PFSK-1 (cell line): ENCODE data around the gene CENPP.

Experiments
- FOXP2 ChIP-seq: optimal IDR thresholded peaks from 2 replicates; pipeline ENCODE3; 2011; ENCODE audit warnings: borderline replicate concordance, control low read depth, inconsistent platforms; ENCODE audit not compliant: insufficient read depth; ENCODE audit errors: extremely low read length, extremely low read depth
- POLR2AphosphoS5 ChIP-seq: IDR thresholded peaks from 2 replicates; pipeline ENCODE4 v1.6.1; 2012; ENCODE audit warnings: low read depth, mild to moderate bottlenecking, control low read depth, low read length, moderate library complexity
- SIN3A ChIP-seq: IDR thresholded peaks from 2 replicates; pipeline ENCODE4 v1.6.1; 2012; ENCODE audit warnings: mild to moderate bottlenecking, low read length, moderate library complexity, borderline replicate concordance; ENCODE audit not compliant: insufficient read depth
- TAF1 ChIP-seq: IDR thresholded peaks from 2 replicates; pipeline ENCODE4 v1.6.1; 2012; ENCODE audit warnings: low read length, control low read depth, borderline replicate concordance; ENCODE audit not compliant: insufficient read depth
- TF ChIP-seq, protein P1 (sequence below), 2 experiments: IDR thresholded peaks; 2 replicates each; pipeline versions ENCODE4 v1.6.1 to v1.8.0; 2011 to 2012; ENCODE audit warnings: low read depth in 2 of 2, low read length in 2 of 2, control low read depth in 1 of 2, inconsistent platforms in 1 of 2, mild to moderate bottlenecking in 1 of 2, moderate library complexity in 1 of 2; ENCODE audit not compliant: insufficient read depth in 1 of 2

The CENPP gene

DNA sequence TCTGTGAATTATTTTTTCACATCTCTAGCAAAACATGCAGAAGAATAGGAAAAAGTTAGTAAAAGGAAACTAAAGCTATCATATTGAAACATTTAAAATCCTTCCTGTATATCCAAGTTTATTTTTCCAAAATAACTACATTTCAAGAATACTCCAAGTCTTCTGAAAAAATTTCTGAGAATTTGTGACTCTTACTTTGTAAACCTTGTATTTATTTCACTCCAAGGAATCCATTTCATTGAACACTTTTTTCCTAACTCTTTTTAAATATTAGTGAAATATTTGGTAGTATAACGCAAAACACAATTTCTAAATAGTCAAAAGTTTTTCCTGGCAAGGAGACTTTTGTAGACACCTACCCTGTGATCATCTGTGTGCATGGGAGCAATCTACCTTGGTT is 190.8 kb downstream of the CENPP start:
- TF ChIP-seq, protein P1, sequence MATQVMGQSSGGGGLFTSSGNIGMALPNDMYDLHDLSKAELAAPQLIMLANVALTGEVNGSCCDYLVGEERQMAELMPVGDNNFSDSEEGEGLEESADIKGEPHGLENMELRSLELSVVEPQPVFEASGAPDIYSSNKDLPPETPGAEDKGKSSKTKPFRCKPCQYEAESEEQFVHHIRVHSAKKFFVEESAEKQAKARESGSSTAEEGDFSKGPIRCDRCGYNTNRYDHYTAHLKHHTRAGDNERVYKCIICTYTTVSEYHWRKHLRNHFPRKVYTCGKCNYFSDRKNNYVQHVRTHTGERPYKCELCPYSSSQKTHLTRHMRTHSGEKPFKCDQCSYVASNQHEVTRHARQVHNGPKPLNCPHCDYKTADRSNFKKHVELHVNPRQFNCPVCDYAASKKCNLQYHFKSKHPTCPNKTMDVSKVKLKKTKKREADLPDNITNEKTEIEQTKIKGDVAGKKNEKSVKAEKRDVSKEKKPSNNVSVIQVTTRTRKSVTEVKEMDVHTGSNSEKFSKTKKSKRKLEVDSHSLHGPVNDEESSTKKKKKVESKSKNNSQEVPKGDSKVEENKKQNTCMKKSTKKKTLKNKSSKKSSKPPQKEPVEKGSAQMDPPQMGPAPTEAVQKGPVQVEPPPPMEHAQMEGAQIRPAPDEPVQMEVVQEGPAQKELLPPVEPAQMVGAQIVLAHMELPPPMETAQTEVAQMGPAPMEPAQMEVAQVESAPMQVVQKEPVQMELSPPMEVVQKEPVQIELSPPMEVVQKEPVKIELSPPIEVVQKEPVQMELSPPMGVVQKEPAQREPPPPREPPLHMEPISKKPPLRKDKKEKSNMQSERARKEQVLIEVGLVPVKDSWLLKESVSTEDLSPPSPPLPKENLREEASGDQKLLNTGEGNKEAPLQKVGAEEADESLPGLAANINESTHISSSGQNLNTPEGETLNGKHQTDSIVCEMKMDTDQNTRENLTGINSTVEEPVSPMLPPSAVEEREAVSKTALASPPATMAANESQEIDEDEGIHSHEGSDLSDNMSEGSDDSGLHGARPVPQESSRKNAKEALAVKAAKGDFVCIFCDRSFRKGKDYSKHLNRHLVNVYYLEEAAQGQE (IDR thresholded peaks at IDR 0.05; ENCODE audit: insufficient read depth in 1 of 2, low read depth in 2 of 2, low read length in 2 of 2): no peak
- TF ChIP-seq FOXP2 (no peak), POLR2AphosphoS5 (no peak), TAF1 (no peak), SIN3A (no peak)

DNA sequence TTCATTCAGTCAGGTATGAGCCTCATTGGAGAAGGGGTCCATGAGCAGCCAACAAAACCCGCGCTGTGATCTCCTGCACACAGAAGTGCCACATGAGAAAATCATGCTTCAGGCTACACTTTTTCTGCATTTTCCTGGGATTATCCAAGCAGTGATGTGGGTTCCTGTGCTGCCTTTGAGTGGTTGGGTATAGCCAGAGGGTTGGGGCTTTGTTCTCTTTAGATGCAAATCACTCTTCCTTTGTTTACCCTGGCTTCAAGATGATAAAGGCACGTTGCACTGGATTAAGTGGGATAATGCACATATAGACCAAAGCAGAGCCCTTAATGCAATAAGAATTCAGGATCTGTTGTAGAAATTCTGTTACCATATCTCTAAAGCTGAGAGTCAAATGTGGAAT is 191.3 kb downstream of the CENPP start:
- TF ChIP-seq POLR2AphosphoS5 (no peak), FOXP2 (no peak), SIN3A (no peak), TAF1 (no peak)
- TF ChIP-seq, protein P1 (IDR thresholded peaks at IDR 0.05; ENCODE audit: insufficient read depth in 1 of 2, low read depth in 2 of 2, low read length in 2 of 2): no peak

DNA sequence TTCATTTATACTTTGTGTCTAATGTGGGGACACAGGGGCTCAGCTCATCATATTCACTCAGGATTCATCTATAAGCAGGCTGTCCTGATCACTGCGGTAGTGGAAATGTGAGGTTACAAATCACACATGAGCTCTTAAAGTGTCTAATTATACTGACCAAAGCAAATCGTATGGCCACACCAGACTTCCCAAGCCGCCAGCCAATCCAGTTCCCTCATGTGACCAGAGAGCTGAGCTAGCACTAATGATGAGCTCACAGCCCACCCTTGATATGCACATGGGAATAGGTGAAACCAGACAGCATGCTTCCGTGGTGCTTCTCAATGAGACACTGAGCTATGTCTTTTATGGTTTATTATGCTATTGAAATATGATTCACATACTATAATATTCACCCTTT is 192.4 kb downstream of the CENPP start:
- TF ChIP-seq FOXP2 (no peak), TAF1 (no peak), POLR2AphosphoS5 (no peak), SIN3A (no peak)
- TF ChIP-seq, protein P1 (IDR thresholded peaks at IDR 0.05; ENCODE audit: insufficient read depth in 1 of 2, low read depth in 2 of 2, low read length in 2 of 2): no peak

DNA sequence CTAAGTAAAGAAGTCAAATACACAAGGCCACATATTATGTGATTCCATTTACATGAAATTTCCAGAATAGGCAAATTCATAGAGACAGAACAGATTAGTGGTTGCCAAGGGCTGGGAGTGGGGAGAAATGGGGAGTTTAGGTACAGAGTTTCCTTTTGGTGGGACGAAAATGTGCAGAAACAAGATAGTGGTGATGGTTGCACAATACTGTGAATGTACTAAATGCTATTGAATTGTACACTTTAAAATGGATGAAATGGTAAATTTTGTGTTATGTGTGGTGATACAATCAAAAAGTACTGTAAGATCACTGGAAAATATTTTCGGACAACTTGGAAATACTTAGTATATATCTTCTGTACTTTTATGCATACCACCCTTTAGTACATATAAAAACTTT is 195.1 kb downstream of the CENPP start:
- no peak for TF ChIP-seq TAF1
- TF ChIP-seq, protein P1 (IDR thresholded peaks at IDR 0.05; ENCODE audit: insufficient read depth in 1 of 2, low read depth in 2 of 2, low read length in 2 of 2): no peak
- TF ChIP-seq SIN3A: no peak
- TF ChIP-seq POLR2AphosphoS5: no peak
